Keratinocyte (primary cell): ENCODE results near the gene IL1RAPL2. TPM values are rescaled to one million over a fixed set of nuclear protein-coding genes. Genes with fewer than 3 reads are reported as not detected.
A peak's percentile ranks its signal among the peaks of the same experiment; 100 is the strongest.

Experiments
- DNase-seq: peaks from one replicate; pipeline ENCODE4 v3.0.0-alpha.2; 2011; ENCODE audit warnings: low read depth, missing footprints, low spot score
- FAIRE-seq: peaks from 2 replicates; lab custom pipeline; 2011; peaks lifted over from hg19 to GRCh38; lab: Jason Lieb, UNC
- H2AFZ ChIP-seq: 2 replicates; pipeline ENCODE4 v1.6.0; 2012; ENCODE audit warnings: low read length, control low read depth, inconsistent platforms; ENCODE audit not compliant: control insufficient read depth
- H3K27ac ChIP-seq: 2 replicates; pipeline ENCODE4 v1.5.1; 2011; ENCODE audit warnings: low read length; ENCODE audit not compliant: control insufficient read depth, insufficient read depth
- H3K27me3 ChIP-seq: 3 replicates; pipeline ENCODE4 v1.6.0; 2011; ENCODE audit warnings: low read length; ENCODE audit not compliant: control insufficient read depth, insufficient read depth; ENCODE audit errors: extremely low read depth
- H3K36me3 ChIP-seq, 2 experiments: 2 replicates in 1 of 2; 3 replicates in 1 of 2; pipeline ENCODE4 v1.5.1; 2011; ENCODE audit warnings: low read length in 2 of 2, mild to moderate bottlenecking in 1 of 2; ENCODE audit not compliant: control insufficient read depth in 2 of 2, insufficient read depth in 2 of 2; ENCODE audit errors: extremely low read depth in 1 of 2
- H3K4me1 ChIP-seq: 3 replicates; pipeline ENCODE4 v1.5.1; 2011; ENCODE audit warnings: low read length; ENCODE audit not compliant: control insufficient read depth, insufficient read depth; ENCODE audit errors: extremely low read depth
- H3K4me2 ChIP-seq: 3 replicates; pipeline ENCODE4 v1.6.0; 2011; ENCODE audit warnings: low read depth, low read length; ENCODE audit not compliant: control insufficient read depth, insufficient read depth; ENCODE audit errors: extremely low read depth
- H3K4me3 ChIP-seq, 3 experiments: fragments of 200-600 bp in 1 of 3; sonication (generic) in 1 of 3; 2 replicates in 2 of 3; 3 replicates in 1 of 3; pipeline ENCODE4 v1.5.1; 2011 to 2016; ENCODE audit warnings: low read length in 3 of 3, mild to moderate bottlenecking in 3 of 3, control low read depth in 2 of 3, inconsistent platforms in 1 of 3, low read depth in 1 of 3, mixed read lengths in 1 of 3, mixed run types in 1 of 3, moderate library complexity in 1 of 3; ENCODE audit not compliant: control insufficient read depth in 2 of 3, insufficient read depth in 2 of 3; ENCODE audit errors: extremely low read depth in 1 of 3
- H3K79me2 ChIP-seq: 2 replicates; pipeline ENCODE4 v1.6.0; 2012; ENCODE audit warnings: low read length; ENCODE audit not compliant: control insufficient read depth, insufficient read depth
- H3K9ac ChIP-seq: 3 replicates; pipeline ENCODE4 v1.6.0; 2011; ENCODE audit warnings: low read length; ENCODE audit not compliant: control insufficient read depth, insufficient read depth; ENCODE audit errors: extremely low read depth
- H3K9me1 ChIP-seq: 3 replicates; pipeline ENCODE4 v1.6.0; 2011; ENCODE audit warnings: low read length; ENCODE audit not compliant: control insufficient read depth, insufficient read depth; ENCODE audit errors: extremely low read depth
- H3K9me3 ChIP-seq: 2 replicates; pipeline ENCODE4 v1.5.1; 2012; ENCODE audit warnings: low read depth, low read length; ENCODE audit not compliant: control insufficient read depth
- H4K20me1 ChIP-seq: 3 replicates; pipeline ENCODE4 v1.6.0; 2011; ENCODE audit warnings: low read length; ENCODE audit not compliant: control insufficient read depth, insufficient read depth; ENCODE audit errors: extremely low read depth
- CTCF ChIP-seq, 3 experiments: IDR thresholded peaks in 1 of 3; conservative IDR thresholded peaks in 1 of 3; optimal IDR thresholded peaks in 1 of 3; 2 replicates in 2 of 3; 3 replicates in 1 of 3; pipeline versions ENCODE3 to v1.5.1; 2011; ENCODE audit warnings: low read length in 3 of 3, mild to moderate bottlenecking in 3 of 3, moderate library complexity in 2 of 3, control low read depth in 1 of 3, inconsistent platforms in 1 of 3; ENCODE audit not compliant: insufficient read depth in 2 of 3; ENCODE audit errors: extremely low read depth in 1 of 3
- EZH2 ChIP-seq: IDR thresholded peaks from one replicate; pipeline ENCODE4 v1.6.1; 2012; ENCODE audit warnings: inconsistent platforms, mild to moderate bottlenecking, low read length, moderate library complexity
- dilution Hi-C: fragments of 300-500 bp; cut with MboI; formaldehyde crosslinking; loops from one replicate; pipeline ENCODE4 v1.7.0; 2020; ENCODE audit warnings: low sequenced_read_pairs; ENCODE audit not compliant: extremely low pct_ligation_motif_present
- polyA plus RNA-seq, 5 experiments: library from polyadenylated mRNA; depleted of rRNA in 3 of 5; stranded (reverse) in 3 of 5; stranded (forward) in 1 of 5; unstranded in 1 of 5; fragments of >200 nt; gene quantifications; 1 replicate in 1 of 5; 2 replicates in 3 of 5; 3 replicates in 1 of 5; pipeline versions ENCODE4 v1.2.1 to v1.2.3, GENCODE V29; 2011 to 2012; ENCODE audit warnings: missing spikeins in 2 of 5, low read depth in 1 of 5, low replicate concordance in 1 of 5

IL1RAPL2 gene
- polyA plus RNA-seq, 1 donor (not counting 4 experiments of a cell fraction or from before 2014, with no cell fraction given): 0.24 TPM

- Histone ChIP-seq H3K27ac (no peak overlapping the region), H3K36me3 (no peaks in the 10 kb centered on the region), H3K79me2 (no peaks in the 10 kb centered on the region), H3K4me1 (peaks cover 6% of the 10 kb centered on the region), H3K9ac (no peak overlapping the region), H3K27me3 (peaks cover 35% of the 10 kb centered on the region), H3K9me3 (no peaks in the 10 kb centered on the region), H3K9me1 (no peaks in the 10 kb centered on the region), H3K4me3 (peak overlapping the region in 2 of 3 experiments; percentile 49 to 65), H4K20me1 (no peaks in the 10 kb centered on the region), H2AFZ (peak overlapping the region; percentile 62), H3K4me2 (peak overlapping the region; percentile 80)
- DNase-seq: no peak
- dilution Hi-C loops: no loop called here
- FAIRE-seq: no peak
- TF ChIP-seq CTCF (optimal IDR thresholded peaks at IDR 0.05 in 1 of 3, IDR thresholded peaks at IDR 0.05 in 1 of 3, conservative IDR thresholded peaks at IDR 0.05 in 1 of 3; ENCODE audit: extremely low read depth in 1 of 3, insufficient read depth in 2 of 3, low read length in 3 of 3): no peak
- TF ChIP-seq EZH2: no peak
Observed at GRCh38 chrX:104566681-104567501, 892 bp downstream of the IL1RAPL2 start.

GRCh38 chrX:104567506-104567905 lies 1.5 kb downstream of the IL1RAPL2 start:
- peaks cover 35% of the 10 kb centered on the region for H3K27me3 ChIP-seq
- no peak overlapping the region for H3K27ac ChIP-seq
- H3K79me2 ChIP-seq: no peaks in the 10 kb centered on the region
- H2AFZ ChIP-seq: no peak overlapping the region
- no peak for FAIRE-seq
- H3K4me2 ChIP-seq: peak overlapping the region; percentile 80
- no peaks in the 10 kb centered on the region for H4K20me1 ChIP-seq
- no peak overlapping the region for H3K9ac ChIP-seq
- no peaks in the 10 kb centered on the region for H3K36me3 ChIP-seq
- peaks cover 6% of the 10 kb centered on the region for H3K4me1 ChIP-seq
- H3K9me1 ChIP-seq: no peaks in the 10 kb centered on the region
- DNase-seq: no peak
- H3K4me3 ChIP-seq: peak overlapping the region in 2 of 3 experiments; percentile 49 to 65
- no peak for TF ChIP-seq CTCF (optimal IDR thresholded peaks at IDR 0.05 in 1 of 3, IDR thresholded peaks at IDR 0.05 in 1 of 3, conservative IDR thresholded peaks at IDR 0.05 in 1 of 3; ENCODE audit: extremely low read depth in 1 of 3, insufficient read depth in 2 of 3, low read length in 3 of 3)
- TF ChIP-seq EZH2: peak; percentile 54
- H3K9me3 ChIP-seq: no peaks in the 10 kb centered on the region
- dilution Hi-C loops: no loop called here
